Heart left ventricle (tissue), 13 donors: ENCODE measurements around the gene CDK12.

Source experiments
- POLR2A ChIP-seq, 2 donors: fragments of 450-650 bp; IDR thresholded peaks; one replicate each; pipeline ENCODE4 v1.6.1; 2017; ENCODE audit warnings: antibody characterized with exemption in 2 of 2, mild to moderate bottlenecking in 2 of 2, moderate library complexity in 2 of 2
- TF ChIP-seq, protein P1 (sequence below), 12 donors: fragments of 200-600 bp; sonication (generic) in 4 of 12; IDR thresholded peaks; one replicate each; pipeline versions ENCODE4 v1.5.0 to v1.8.0; 2018 to 2022; ENCODE audit warnings: antibody characterized with exemption in 12 of 12, mild to moderate bottlenecking in 5 of 12
- donor health status: ischemic (EF 13 %, LVEDD 7.1; RV severe dilation, severe dysfunction).
- donor health status: DM: no; HTN: yes; CAD: no.
- donor health status: DM: no; HTN: no; CAD: no.
- donor health status: ischemic (EF 25% LVEDD 6.9; RV normal size, moderate dysfunction).
- donor health status: ischemic (EF 25% LVEDD 5.7; RV mildly dilated, moderate dysfunction).
- donor health status: ischemic (EF 35%, LVEDD 5.7; RV mildly dilated, moderate dysfunction).
- donor health status: nonischemic (EF 11% LVEDD 7.7; RV severe dilation, severe dysfunction).
- donor health status: DM: yes; HTN: yes; CAD: no.
- donor health status: PGD.
- donor health status: ischemic (EF 29% LVEDD 5.4; RV normal size, mild dysfunction).
- donor health status: nonischemic (EF 23%, LVEDD 6.1; RV moderate dilation, normal function).

DNA sequence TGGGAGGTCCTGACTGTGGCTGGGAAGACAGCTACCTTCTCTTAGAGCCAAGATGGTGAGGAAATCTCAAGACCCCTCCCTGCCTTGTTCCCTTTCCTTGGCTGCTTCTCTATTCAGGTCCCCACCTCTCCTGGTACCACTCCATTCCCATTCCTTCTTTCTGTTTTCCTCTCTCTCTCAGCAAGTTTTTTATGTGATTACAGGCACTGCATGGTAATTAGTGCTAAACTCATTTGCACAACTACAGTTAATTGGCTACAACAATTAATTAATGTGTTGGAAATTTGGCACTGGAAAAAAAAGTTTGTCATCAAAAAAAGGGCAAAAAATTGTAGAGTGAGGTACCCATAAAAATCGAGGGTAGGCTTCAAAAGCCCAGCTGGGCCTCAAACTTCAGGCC lies 101.1 kb downstream of the CDK12 start:
- TF ChIP-seq POLR2A (IDR thresholded peaks at IDR 0.05): no peak
- TF ChIP-seq, protein P1, sequence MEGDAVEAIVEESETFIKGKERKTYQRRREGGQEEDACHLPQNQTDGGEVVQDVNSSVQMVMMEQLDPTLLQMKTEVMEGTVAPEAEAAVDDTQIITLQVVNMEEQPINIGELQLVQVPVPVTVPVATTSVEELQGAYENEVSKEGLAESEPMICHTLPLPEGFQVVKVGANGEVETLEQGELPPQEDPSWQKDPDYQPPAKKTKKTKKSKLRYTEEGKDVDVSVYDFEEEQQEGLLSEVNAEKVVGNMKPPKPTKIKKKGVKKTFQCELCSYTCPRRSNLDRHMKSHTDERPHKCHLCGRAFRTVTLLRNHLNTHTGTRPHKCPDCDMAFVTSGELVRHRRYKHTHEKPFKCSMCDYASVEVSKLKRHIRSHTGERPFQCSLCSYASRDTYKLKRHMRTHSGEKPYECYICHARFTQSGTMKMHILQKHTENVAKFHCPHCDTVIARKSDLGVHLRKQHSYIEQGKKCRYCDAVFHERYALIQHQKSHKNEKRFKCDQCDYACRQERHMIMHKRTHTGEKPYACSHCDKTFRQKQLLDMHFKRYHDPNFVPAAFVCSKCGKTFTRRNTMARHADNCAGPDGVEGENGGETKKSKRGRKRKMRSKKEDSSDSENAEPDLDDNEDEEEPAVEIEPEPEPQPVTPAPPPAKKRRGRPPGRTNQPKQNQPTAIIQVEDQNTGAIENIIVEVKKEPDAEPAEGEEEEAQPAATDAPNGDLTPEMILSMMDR (IDR thresholded peaks at IDR 0.05): no peak
